Kidney (tissue), 14 donors: Measurements from ENCODE around the gene AGXT. TPM values are rescaled to one million over a fixed set of nuclear protein-coding genes. Genes with fewer than 3 reads are reported as not detected.

Experiments
- DNase-seq, 5 donors: peaks; one replicate each; pipeline ENCODE4 v3.0.0-alpha.2; 2013 to 2020
- FAIRE-seq: peaks from 2 replicates; lab custom pipeline; 2012; peaks lifted over from hg19 to GRCh38; lab: Jason Lieb, UNC
- H3K27ac ChIP-seq, 2 donors: one replicate each; pipeline ENCODE4 v1.7.0; 2013; ENCODE audit warnings: low read depth in 2 of 2, low read length in 2 of 2, inconsistent platforms in 1 of 2
- H3K27me3 ChIP-seq: one replicate; pipeline ENCODE4 v1.7.1; 2013; ENCODE audit warnings: low read length, inconsistent platforms; ENCODE audit not compliant: control insufficient read depth, insufficient read depth
- H3K36me3 ChIP-seq, 3 donors: one replicate each; pipeline versions ENCODE4 v1.7.0 to v1.7.1; 2013; ENCODE audit warnings: low read length in 3 of 3, control low read depth in 1 of 3, inconsistent platforms in 1 of 3; ENCODE audit not compliant: insufficient read depth in 3 of 3, control insufficient read depth in 2 of 3
- H3K4me1 ChIP-seq, 3 donors: one replicate each; pipeline versions ENCODE4 v1.7.0 to v1.7.1; 2013; ENCODE audit warnings: low read length in 3 of 3, inconsistent platforms in 1 of 3, low read depth in 1 of 3; ENCODE audit not compliant: control insufficient read depth in 2 of 3, insufficient read depth in 2 of 3
- H3K4me3 ChIP-seq, 3 donors: one replicate each; pipeline versions ENCODE4 v1.7.0 to v1.8.1; 2013; ENCODE audit warnings: low read length in 3 of 3, control low read depth in 1 of 3, inconsistent platforms in 1 of 3
- H3K9ac ChIP-seq, 3 donors: one replicate each; pipeline versions ENCODE4 v1.7.0 to v1.7.1; 2013; ENCODE audit warnings: low read length in 3 of 3, control low read depth in 1 of 3, inconsistent platforms in 1 of 3
- H3K9me3 ChIP-seq, 3 donors: one replicate each; pipeline versions ENCODE4 v1.7.0 to v1.7.1; 2013; ENCODE audit warnings: low read length in 3 of 3, control low read depth in 1 of 3, inconsistent platforms in 1 of 3; ENCODE audit not compliant: control insufficient read depth in 2 of 3, insufficient read depth in 1 of 3
- intact Hi-C: fragments of 100-400 bp; cut with DNase I; formaldehyde crosslinking; loops from one replicate; pipeline ENCODE4 v1.11.1; 2022
- polyA plus RNA-seq: library from polyadenylated mRNA; stranded (reverse); fragments of 350-450 nt; fragmentation: Illumina TruSeq; extraction: RNeasy Lipid Tissue Mini Kit (QIAGEN cat#74804); gene quantifications from one replicate; pipeline ENCODE4 v1.2.3, GENCODE V29; 2014; ENCODE audit warnings: low read depth, low replicate concordance; ENCODE audit not compliant: insufficient read depth
- total RNA-seq: library from RNA; stranded (reverse); fragmentation: NEBNext Ultra II Directional; extraction: Animal tissue kit (Norgen Biotek cat#: 25700); gene quantifications from one replicate; pipeline ENCODE4 v1.2.1, GENCODE V29; 2021
- TF ChIP-seq, protein P1 (sequence below): IDR thresholded peaks from 3 replicates; pipeline ENCODE4 v1.5.1; 2012; ENCODE audit warnings: mild to moderate bottlenecking, moderate library complexity, borderline replicate concordance; ENCODE audit not compliant: insufficient read depth; ENCODE audit errors: extremely low read depth
- donor health status: control.
- donor health status: control.
- donor health status: control.
- donor health status: control.
- donor health status: control.
- donor health status: DM: yes; HTN: yes; CAD: no.
- donor health status: Normal renal cell carcinoma (clear cell type).

AGXT gene
- total and polyA plus RNA-seq, 2 donors from 2014 or later = 0.09 to 12.5 TPM

DNA sequence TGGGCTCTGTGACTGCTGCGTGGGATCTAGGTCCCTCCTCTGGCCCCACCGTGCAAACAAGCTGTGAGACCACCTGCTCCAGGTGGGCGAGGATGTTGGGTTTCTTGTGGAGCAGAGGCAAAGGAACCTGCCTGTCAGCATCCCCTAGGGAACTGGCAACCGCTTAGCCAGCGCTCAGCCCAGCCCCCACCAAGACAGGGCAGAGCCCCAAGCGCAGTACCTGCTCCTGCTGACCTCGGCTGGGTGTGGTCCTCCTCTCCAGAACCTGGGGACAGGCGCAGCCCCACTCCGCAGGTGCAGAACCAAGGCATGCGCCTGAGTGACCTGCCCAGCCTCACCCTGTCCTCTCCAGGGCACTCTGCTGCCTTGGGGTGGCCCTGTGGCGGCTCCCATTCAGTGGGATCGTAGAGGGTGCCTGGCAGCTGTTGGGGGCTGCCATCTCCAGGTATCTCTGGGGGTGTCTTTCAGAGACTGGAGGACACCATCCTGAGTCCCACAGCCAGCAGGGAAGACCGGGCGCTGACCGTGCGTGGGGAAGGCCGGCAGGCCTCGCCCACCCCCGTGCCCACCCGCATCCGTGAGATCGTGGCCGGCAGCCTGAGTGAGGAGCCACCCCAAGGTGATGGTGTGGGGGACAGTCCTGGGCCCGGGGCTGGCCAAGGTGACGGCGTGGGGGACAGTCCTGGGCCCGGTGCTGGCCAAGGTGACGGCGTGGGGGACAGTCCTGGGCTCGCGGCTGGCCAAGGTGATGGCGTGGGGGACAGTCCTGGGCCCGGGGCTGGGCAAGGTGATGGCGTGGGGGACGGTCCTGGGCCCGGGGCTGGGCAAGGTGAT is 49.9 kb downstream of the AGXT start:
- FAIRE-seq = no peak
- intact Hi-C loops = no loop called here
- Histone ChIP-seq H3K27ac (no peak overlapping the region), H3K9ac (no peak overlapping the region), H3K4me3 (no peak overlapping the region), H3K27me3 (no peaks in the 10 kb centered on the region), H3K4me1 (peaks cover 0 to 7% (median 0%) of the 10 kb centered on the region in 3 donors), H3K9me3 (no peaks in the 10 kb centered on the region), H3K36me3 (no peaks in the 10 kb centered on the region)
- TF ChIP-seq, protein P1, sequence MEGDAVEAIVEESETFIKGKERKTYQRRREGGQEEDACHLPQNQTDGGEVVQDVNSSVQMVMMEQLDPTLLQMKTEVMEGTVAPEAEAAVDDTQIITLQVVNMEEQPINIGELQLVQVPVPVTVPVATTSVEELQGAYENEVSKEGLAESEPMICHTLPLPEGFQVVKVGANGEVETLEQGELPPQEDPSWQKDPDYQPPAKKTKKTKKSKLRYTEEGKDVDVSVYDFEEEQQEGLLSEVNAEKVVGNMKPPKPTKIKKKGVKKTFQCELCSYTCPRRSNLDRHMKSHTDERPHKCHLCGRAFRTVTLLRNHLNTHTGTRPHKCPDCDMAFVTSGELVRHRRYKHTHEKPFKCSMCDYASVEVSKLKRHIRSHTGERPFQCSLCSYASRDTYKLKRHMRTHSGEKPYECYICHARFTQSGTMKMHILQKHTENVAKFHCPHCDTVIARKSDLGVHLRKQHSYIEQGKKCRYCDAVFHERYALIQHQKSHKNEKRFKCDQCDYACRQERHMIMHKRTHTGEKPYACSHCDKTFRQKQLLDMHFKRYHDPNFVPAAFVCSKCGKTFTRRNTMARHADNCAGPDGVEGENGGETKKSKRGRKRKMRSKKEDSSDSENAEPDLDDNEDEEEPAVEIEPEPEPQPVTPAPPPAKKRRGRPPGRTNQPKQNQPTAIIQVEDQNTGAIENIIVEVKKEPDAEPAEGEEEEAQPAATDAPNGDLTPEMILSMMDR = no peak
- DNase-seq = peak in 2 of 5 donors; percentile 44 to 74

DNA sequence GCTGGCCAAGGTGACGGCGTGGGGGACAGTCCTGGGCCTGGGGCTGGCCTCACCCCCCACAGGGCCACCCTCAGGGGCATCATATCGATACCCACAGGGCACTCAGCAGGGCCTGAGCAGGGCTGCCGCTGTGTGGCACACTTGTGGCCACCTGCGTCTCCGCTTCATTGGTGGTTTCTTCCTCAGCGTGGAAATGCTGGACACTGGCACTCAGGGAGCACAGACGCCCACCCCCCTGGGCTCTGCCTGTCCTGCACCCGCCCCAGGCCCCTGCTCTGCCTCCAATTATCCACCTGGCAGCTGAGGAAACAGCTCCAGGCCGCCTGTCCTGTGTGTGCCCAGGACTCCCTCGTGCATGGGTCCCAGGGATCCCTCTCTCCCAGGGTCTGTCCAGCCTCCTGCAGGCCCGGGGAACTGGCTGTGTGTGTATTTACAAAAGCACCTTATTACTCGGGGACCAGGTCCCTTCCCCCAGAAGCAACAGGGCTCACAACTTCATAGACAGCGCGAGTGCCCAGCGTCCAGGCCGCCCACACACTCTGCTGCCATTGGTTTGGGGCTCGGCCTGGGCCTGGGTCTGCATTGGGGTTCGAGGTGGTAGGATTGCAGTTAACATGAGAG is 50.6 kb downstream of the AGXT start:
- intact Hi-C loops = no loop called here
- Histone ChIP-seq H3K4me1 (peaks cover 0 to 2% (median 0%) of the 10 kb centered on the region in 3 donors), H3K9me3 (no peaks in the 10 kb centered on the region), H3K9ac (no peak overlapping the region), H3K27me3 (no peaks in the 10 kb centered on the region), H3K27ac (no peak overlapping the region), H3K4me3 (no peak overlapping the region), H3K36me3 (no peaks in the 10 kb centered on the region)
- TF ChIP-seq, protein P1 = no peak
- peak in 3 of 5 donors; percentile 6 to 68 (median 35) for DNase-seq
- FAIRE-seq = no peak

DNA sequence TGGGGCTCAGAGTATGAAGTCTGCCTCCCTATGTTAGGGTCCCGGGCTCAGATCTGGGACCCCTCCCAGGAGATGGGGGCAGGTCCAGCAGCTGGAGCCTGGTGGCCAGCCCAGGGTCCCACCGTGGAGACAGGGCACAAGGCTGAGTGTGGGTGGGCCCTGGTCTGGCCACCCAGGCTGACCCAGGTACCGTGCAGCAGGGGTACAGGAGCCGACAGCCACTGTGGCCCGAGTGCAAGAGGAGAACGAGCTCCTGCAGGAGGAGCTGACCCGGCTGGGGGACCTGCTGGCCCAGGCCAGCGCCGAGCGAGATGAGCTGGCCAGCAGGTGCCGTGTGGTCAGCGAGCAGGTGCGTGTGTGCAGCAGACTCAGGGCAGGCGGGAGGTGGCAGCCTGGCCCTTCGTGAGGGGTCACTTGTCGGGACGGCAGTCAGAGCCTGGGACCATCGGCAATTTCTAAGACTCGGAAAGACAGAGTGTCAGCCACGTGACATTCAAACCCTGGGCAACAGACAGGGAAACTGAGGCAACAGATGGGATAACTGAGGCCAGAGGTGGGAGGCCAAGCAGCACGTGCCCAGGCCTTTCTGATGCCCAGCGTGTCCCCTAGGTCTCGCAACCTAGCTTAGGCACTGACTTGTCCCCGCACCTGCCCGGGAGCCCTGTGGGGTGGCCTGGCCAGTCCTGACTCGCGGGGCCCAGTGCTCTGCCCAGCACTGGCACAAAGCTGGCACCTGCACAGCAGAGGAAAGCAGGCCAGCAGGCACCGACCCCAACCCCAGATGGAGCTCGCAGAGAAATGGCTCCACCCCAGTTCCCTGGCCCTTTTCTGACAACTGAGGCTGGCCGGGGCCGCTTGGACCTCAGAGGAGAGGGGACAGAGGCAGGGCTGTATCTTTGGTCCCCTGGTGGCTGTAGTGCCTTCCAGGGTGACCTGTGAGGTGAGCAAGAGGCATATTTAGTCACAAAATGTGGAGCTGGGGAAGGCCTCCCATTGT is 51.5 kb downstream of the AGXT start:
- Histone ChIP-seq H3K9ac (no peak overlapping the region), H3K27me3 (no peaks in the 10 kb centered on the region), H3K4me3 (no peak overlapping the region), H3K27ac (no peak overlapping the region), H3K36me3 (no peaks in the 10 kb centered on the region), H3K4me1 (no peaks in the 10 kb centered on the region), H3K9me3 (no peaks in the 10 kb centered on the region)
- TF ChIP-seq, protein P1 = no peak
- intact Hi-C loops = no loop called here
- FAIRE-seq = no peak
- peak in 3 of 5 donors; percentile 7 to 64 (median 29) for DNase-seq
